ENCODE data around the gene CRY1.
"Not testable (repeated sequence)": the region's sequence is repeated elsewhere in the genome, so short reads cannot be mapped to it uniquely, and the experiment has no call there.

CRY1 gene

DNA sequence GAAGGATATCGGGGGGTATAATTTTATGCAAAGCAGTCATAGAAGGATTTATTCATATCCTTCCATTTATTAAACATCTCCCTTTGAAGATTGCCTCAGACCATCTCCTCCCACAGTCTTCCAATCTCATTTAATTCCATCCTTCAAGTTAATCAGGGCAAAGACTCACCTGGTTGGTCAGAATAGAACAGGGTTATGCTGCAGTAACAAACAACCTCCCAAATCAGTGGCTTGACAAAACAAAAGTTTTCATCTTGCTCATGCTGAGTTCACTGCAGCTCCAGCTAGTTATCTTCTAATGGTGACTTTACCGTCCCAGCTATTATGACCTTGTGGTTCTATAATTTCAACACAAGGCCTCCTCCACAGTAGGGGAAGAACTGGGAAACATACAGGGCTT lies 57.6 kb downstream of the CRY1 start:
- Histone ChIP-seq H3K27me3 (ENCODE audit: control insufficient read depth in 1 of 2, insufficient read depth in 2 of 2, low read length in 2 of 2) (no peaks in the 10 kb centered on the region), H3K27ac (ENCODE audit: low read depth, low read length) (no peak overlapping the region), H3K9ac (ENCODE audit: low read depth in 1 of 2, low read length in 2 of 2) (no peak overlapping the region), H3K36me3 (ENCODE audit: control insufficient read depth in 1 of 2, insufficient read depth in 2 of 2, low read length in 2 of 2) (no peaks in the 10 kb centered on the region), H3K4me1 (ENCODE audit: control insufficient read depth in 1 of 2, insufficient read depth in 2 of 2, low read length in 2 of 2) (peaks cover 0 to 7% of the 10 kb centered on the region in 2 donors), H3K4me3 (ENCODE audit: low read depth in 1 of 2, low read length in 2 of 2) (no peak overlapping the region), H3K9me3 (ENCODE audit: control insufficient read depth in 1 of 2, low read length in 2 of 2) (peaks cover 0 to 2% of the 10 kb centered on the region in 2 donors)

DNA sequence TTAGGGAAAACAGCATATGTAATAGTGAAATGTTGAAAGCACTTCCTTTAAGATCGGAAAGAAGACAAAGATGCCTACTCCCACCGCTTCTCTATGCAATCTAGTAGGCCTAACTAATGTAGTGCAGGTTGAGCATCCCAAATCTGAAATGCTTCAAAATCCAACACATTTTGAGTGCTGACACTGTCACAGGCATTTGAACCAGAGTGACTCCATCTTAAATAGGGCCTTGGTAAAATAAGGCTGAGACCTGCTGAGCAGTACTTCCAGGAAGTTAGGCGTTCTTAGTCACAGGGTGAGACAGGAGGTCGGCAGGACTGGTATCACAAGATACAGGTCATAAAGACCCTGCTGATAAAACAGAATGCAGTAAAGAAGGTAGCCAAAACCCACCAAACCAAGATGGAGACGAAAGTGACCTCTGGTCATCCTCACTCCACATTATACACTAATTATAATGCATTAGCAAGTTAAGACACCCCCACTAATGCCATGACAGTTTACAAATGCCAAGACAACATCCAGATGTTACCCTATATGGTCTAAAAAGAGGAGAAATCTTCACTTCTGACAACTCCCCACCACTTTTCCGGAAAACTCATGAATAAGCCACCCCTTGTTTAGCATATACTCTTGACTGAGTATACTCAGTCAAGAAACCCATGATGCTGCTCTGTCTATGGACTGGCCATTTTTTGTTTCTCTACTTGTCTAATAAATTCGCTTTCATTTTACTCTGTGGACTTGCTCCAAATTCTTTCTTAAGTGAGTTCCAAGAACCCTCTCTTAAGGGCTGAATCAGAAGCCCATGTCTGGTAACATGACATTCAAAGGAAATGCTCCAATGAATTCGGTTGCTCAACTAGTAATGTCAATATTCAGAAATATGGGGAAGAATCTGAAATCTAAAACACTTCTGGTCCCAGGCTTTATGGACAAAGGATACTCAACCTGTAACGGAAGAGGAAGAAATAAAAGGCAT lies 59.3 kb downstream of the CRY1 start:
- peaks cover 0 to 16% of the 10 kb centered on the region in 2 donors for H3K4me1 ChIP-seq (ENCODE audit: control insufficient read depth in 1 of 2, insufficient read depth in 2 of 2, low read length in 2 of 2)
- no peak overlapping the region for H3K4me3 ChIP-seq (ENCODE audit: low read depth in 1 of 2, low read length in 2 of 2)
- no peak overlapping the region for H3K27ac ChIP-seq (ENCODE audit: low read depth, low read length)
- no peak overlapping the region for H3K9ac ChIP-seq (ENCODE audit: low read depth in 1 of 2, low read length in 2 of 2)
- H3K27me3 ChIP-seq (ENCODE audit: control insufficient read depth in 1 of 2, insufficient read depth in 2 of 2, low read length in 2 of 2) = no peaks in the 10 kb centered on the region
- no peaks in the 10 kb centered on the region for H3K36me3 ChIP-seq (ENCODE audit: control insufficient read depth in 1 of 2, insufficient read depth in 2 of 2, low read length in 2 of 2)
- peaks cover 0 to 2% of the 10 kb centered on the region in 2 donors for H3K9me3 ChIP-seq (ENCODE audit: control insufficient read depth in 1 of 2, low read length in 2 of 2)

DNA sequence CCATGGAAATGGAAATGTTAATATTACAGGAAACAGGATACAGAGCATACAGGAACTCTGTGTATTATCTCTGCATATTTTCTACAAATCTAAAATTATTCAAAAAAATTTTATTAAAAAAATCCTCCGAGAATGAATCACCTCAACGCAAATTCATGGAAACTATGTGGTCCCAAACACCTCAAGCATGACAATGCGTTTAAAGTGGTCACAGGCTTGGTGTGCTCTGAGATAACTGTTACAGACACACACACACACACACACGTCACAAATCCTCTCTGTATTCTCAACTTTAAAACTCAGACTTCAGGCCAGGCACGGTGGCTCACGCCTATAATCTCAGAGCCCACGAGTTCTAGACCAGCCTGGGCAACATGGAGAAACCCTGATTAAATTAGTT lies 61.1 kb downstream of the CRY1 start:
- H3K36me3 ChIP-seq (ENCODE audit: control insufficient read depth in 1 of 2, insufficient read depth in 2 of 2, low read length in 2 of 2) = no peaks in the 10 kb centered on the region
- peaks cover 0 to 2% of the 10 kb centered on the region in 2 donors for H3K9me3 ChIP-seq (ENCODE audit: control insufficient read depth in 1 of 2, low read length in 2 of 2)
- no peak overlapping the region for H3K4me3 ChIP-seq (ENCODE audit: low read depth in 1 of 2, low read length in 2 of 2)
- no peak overlapping the region for H3K27ac ChIP-seq (ENCODE audit: low read depth, low read length)
- peaks cover 4 to 23% of the 10 kb centered on the region in 2 donors for H3K4me1 ChIP-seq (ENCODE audit: control insufficient read depth in 1 of 2, insufficient read depth in 2 of 2, low read length in 2 of 2)
- H3K9ac ChIP-seq (ENCODE audit: low read depth in 1 of 2, low read length in 2 of 2) = no peak overlapping the region
- H3K27me3 ChIP-seq (ENCODE audit: control insufficient read depth in 1 of 2, insufficient read depth in 2 of 2, low read length in 2 of 2) = no peaks in the 10 kb centered on the region

DNA sequence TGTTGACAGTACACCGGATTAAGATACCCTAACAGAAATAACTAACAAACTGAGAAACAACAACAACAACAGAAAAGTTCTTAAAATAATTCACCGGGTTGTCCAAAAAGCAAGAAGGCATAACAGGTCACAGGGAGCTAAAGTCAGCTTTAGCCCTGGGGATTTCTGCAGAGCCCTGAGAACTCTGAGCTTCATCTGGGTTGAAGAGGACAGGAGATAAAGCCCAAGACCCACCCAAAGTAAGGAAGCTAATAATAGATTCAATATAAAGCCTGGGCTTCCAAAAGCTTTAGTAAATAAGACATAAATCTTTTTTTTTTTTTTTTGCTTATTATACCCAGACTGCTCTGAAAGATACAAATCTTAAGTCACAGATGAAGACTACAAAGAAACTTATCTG lies 62.3 kb downstream of the CRY1 start:
- H3K9ac ChIP-seq (ENCODE audit: low read depth in 1 of 2, low read length in 2 of 2) = no peak overlapping the region
- no peak overlapping the region for H3K4me3 ChIP-seq (ENCODE audit: low read depth in 1 of 2, low read length in 2 of 2)
- H3K4me1 ChIP-seq (ENCODE audit: control insufficient read depth in 1 of 2, insufficient read depth in 2 of 2, low read length in 2 of 2) = peaks cover 8 to 33% of the 10 kb centered on the region in 2 donors
- H3K27ac ChIP-seq (ENCODE audit: low read depth, low read length) = no peak overlapping the region
- H3K36me3 ChIP-seq (ENCODE audit: control insufficient read depth in 1 of 2, insufficient read depth in 2 of 2, low read length in 2 of 2) = no peaks in the 10 kb centered on the region
- peaks cover 0 to 2% of the 10 kb centered on the region in 2 donors for H3K9me3 ChIP-seq (ENCODE audit: control insufficient read depth in 1 of 2, low read length in 2 of 2)
- no peaks in the 10 kb centered on the region for H3K27me3 ChIP-seq (ENCODE audit: control insufficient read depth in 1 of 2, insufficient read depth in 2 of 2, low read length in 2 of 2)

DNA sequence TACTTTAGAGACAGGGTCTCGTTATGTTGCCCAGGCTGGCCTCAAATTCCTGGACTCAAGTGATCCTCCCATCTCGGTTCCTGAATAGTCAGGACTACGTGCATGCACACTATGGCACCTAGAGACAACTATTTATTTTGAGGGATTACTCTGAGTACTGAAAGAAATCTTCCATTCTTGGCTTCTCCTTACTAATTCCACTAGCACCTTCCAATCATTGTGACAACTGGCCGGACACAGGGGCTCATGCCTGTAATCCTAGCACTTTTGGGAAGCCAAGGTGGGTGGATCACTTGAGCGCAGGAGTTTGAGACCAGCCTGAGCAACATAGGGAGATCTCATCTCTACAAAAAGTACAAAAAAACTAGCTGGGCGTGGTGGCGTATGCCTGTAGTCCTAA lies 64.3 kb downstream of the CRY1 start:
- Histone ChIP-seq H3K27ac (ENCODE audit: low read depth, low read length) (no peak overlapping the region), H3K9ac (ENCODE audit: low read depth in 1 of 2, low read length in 2 of 2) (no peak overlapping the region), H3K4me1 (ENCODE audit: control insufficient read depth in 1 of 2, insufficient read depth in 2 of 2, low read length in 2 of 2) (peaks cover 11 to 40% of the 10 kb centered on the region in 2 donors), H3K9me3 (ENCODE audit: control insufficient read depth in 1 of 2, low read length in 2 of 2) (no peaks in the 10 kb centered on the region), H3K4me3 (ENCODE audit: low read depth in 1 of 2, low read length in 2 of 2) (no peak overlapping the region), H3K36me3 (ENCODE audit: control insufficient read depth in 1 of 2, insufficient read depth in 2 of 2, low read length in 2 of 2) (no peaks in the 10 kb centered on the region), H3K27me3 (ENCODE audit: control insufficient read depth in 1 of 2, insufficient read depth in 2 of 2, low read length in 2 of 2) (no peaks in the 10 kb centered on the region)

DNA sequence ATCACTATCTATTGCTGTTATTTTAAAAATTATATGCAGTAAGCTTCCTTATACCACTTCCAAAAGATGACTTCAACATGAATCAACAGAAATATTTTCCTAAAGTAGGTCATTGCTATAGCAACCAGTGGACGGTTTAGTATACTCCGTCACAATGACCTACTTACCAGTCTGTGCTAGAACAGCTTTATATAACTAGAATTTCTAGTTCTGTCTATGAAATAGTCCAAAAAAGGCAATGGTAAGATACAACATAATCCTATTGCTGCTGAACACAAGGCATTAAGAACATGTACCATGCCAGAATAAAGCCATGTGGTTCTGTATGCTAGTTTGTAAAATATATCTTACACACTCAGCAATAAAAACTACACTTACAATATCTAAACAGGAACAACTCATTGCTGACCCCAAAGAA lies 65.7 kb downstream of the CRY1 start:
- H3K27me3 ChIP-seq (ENCODE audit: control insufficient read depth in 1 of 2, insufficient read depth in 2 of 2, low read length in 2 of 2) = no peaks in the 10 kb centered on the region
- no peak overlapping the region for H3K4me3 ChIP-seq (ENCODE audit: low read depth in 1 of 2, low read length in 2 of 2)
- peaks cover 11 to 40% of the 10 kb centered on the region in 2 donors for H3K4me1 ChIP-seq (ENCODE audit: control insufficient read depth in 1 of 2, insufficient read depth in 2 of 2, low read length in 2 of 2)
- no peaks in the 10 kb centered on the region for H3K36me3 ChIP-seq (ENCODE audit: control insufficient read depth in 1 of 2, insufficient read depth in 2 of 2, low read length in 2 of 2)
- peak overlapping the region; percentile 68 for H3K27ac ChIP-seq (ENCODE audit: low read depth, low read length)
- H3K9me3 ChIP-seq (ENCODE audit: control insufficient read depth in 1 of 2, low read length in 2 of 2) = no peaks in the 10 kb centered on the region
- peak overlapping the region in 1 of 2 donors; percentile 37 for H3K9ac ChIP-seq (ENCODE audit: low read depth in 1 of 2, low read length in 2 of 2)

DNA sequence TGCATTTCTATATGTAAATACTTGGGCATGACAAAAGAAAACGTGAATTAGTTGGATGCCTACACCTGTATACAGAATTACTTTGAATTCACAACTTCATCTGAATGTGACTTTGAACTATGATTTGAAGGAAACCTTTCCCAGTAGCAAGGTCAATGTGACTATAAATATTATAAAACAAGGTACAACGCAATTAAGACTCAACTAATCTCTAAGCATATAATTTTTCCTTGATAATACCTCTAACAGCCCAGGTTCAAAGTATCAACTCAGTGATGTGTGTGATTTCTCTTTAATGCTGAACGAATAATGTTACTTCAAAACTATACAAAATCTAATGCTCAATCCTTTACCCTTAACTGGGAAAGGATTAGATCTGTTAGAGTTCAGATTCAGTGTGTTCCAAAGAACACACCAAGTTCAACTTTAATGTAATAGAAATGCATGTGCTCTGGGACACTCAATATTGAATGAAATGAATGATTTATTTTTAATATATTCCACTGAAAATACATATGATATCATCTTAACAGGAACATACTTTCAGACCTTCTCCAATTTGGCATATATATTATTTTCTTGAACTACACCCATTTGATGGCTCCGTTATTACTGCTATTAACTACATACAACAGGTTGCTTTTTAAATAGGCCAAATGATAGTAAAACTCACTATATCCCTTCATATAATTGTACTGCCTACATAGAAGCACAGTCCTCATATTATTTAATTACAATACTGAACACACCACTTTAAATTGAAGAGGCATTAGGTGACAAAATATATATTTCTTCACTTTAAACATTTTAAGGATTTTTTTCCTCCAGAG lies 66.3 kb downstream of the CRY1 start:
- H3K27ac ChIP-seq (ENCODE audit: low read depth, low read length) = peak overlapping the region; percentile 73
- H3K27me3 ChIP-seq (ENCODE audit: control insufficient read depth in 1 of 2, insufficient read depth in 2 of 2, low read length in 2 of 2) = no peaks in the 10 kb centered on the region
- H3K9ac ChIP-seq (ENCODE audit: low read depth in 1 of 2, low read length in 2 of 2) = peak overlapping the region in 1 of 2 donors; percentile 37
- H3K4me3 ChIP-seq (ENCODE audit: low read depth in 1 of 2, low read length in 2 of 2) = no peak overlapping the region
- H3K4me1 ChIP-seq (ENCODE audit: control insufficient read depth in 1 of 2, insufficient read depth in 2 of 2, low read length in 2 of 2) = peaks cover 11 to 40% of the 10 kb centered on the region in 2 donors
- no peaks in the 10 kb centered on the region for H3K9me3 ChIP-seq (ENCODE audit: control insufficient read depth in 1 of 2, low read length in 2 of 2)
- H3K36me3 ChIP-seq (ENCODE audit: control insufficient read depth in 1 of 2, insufficient read depth in 2 of 2, low read length in 2 of 2) = no peaks in the 10 kb centered on the region

DNA sequence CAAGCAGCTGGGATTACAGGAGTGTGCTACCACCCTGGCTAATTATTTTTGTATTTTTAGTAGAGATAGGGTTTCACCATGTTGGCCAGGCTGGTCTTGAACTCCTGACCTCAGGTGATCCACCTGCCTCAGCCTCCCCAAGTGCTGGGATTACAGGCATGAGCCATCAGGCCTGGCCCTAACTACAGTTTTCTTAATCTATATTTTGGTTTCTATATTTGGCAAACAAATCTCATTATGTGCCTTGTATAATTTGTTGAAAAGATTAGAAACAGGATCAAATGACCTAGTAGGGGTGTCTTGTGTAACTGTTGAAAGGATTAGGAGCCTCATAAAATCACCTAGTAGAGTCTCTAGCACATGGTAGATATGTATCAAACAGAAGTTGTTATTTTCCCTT lies 67.0 kb downstream of the CRY1 start:
- H3K4me1 ChIP-seq (ENCODE audit: control insufficient read depth in 1 of 2, insufficient read depth in 2 of 2, low read length in 2 of 2) = peaks cover 11 to 40% of the 10 kb centered on the region in 2 donors
- H3K36me3 ChIP-seq (ENCODE audit: control insufficient read depth in 1 of 2, insufficient read depth in 2 of 2, low read length in 2 of 2); H3K4me3 ChIP-seq (ENCODE audit: low read depth in 1 of 2, low read length in 2 of 2); H3K9me3 ChIP-seq (ENCODE audit: control insufficient read depth in 1 of 2, low read length in 2 of 2); H3K27me3 ChIP-seq (ENCODE audit: control insufficient read depth in 1 of 2, insufficient read depth in 2 of 2, low read length in 2 of 2); H3K9ac ChIP-seq (ENCODE audit: low read depth in 1 of 2, low read length in 2 of 2): not testable (repeated sequence)
- H3K27ac ChIP-seq (ENCODE audit: low read depth, low read length) = peak overlapping the region; percentile 73

DNA sequence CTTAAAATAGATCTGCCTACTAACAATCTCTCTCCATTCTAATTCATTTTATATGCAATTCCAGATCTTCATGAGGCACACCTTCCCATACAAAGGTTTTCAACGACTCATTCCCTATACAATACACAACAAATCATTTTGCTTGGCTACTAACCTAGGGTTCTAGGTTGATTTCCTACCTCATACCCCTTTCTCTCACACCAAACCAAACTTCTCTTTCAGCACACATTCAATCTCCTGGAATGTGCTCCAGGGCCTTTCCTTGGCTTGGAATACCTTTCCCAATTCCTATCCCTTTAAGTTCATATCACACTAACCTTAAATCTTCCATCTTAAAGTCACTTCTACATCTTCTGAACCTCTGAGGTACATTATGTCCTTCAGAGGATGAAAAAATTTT lies 67.7 kb downstream of the CRY1 start:
- H3K27ac ChIP-seq (ENCODE audit: low read depth, low read length) = no peak overlapping the region
- H3K36me3 ChIP-seq (ENCODE audit: control insufficient read depth in 1 of 2, insufficient read depth in 2 of 2, low read length in 2 of 2) = no peaks in the 10 kb centered on the region
- H3K9ac ChIP-seq (ENCODE audit: low read depth in 1 of 2, low read length in 2 of 2) = no peak overlapping the region
- no peak overlapping the region for H3K4me3 ChIP-seq (ENCODE audit: low read depth in 1 of 2, low read length in 2 of 2)
- no peaks in the 10 kb centered on the region for H3K27me3 ChIP-seq (ENCODE audit: control insufficient read depth in 1 of 2, insufficient read depth in 2 of 2, low read length in 2 of 2)
- H3K4me1 ChIP-seq (ENCODE audit: control insufficient read depth in 1 of 2, insufficient read depth in 2 of 2, low read length in 2 of 2) = peaks cover 11 to 33% of the 10 kb centered on the region in 2 donors
- no peaks in the 10 kb centered on the region for H3K9me3 ChIP-seq (ENCODE audit: control insufficient read depth in 1 of 2, low read length in 2 of 2)

DNA sequence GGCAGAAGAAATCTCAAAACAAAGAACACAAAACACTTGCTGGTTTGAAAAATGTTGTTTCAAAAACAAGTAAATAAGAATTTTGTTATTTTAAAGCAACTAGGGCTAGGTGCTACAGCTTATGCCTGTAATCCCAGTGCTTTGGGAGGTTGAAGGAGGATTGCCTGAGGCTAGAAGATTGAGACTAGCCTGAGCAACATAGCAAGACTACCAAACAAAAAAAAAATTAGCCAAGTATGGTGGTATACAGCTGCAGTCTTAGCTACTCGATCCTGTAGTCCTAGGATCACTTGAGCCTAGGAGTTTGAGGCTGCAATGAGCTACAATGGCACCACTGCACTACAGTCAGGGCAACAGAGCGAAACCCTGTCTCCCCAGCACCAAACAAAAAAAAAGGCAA lies 73.8 kb downstream of the CRY1 start:
- peaks cover 0 to 2% of the 10 kb centered on the region in 2 donors for H3K36me3 ChIP-seq (ENCODE audit: control insufficient read depth in 1 of 2, insufficient read depth in 2 of 2, low read length in 2 of 2)
- H3K9ac ChIP-seq (ENCODE audit: low read depth in 1 of 2, low read length in 2 of 2) = no peak overlapping the region
- H3K4me3 ChIP-seq (ENCODE audit: low read depth in 1 of 2, low read length in 2 of 2) = no peak overlapping the region
- H3K9me3 ChIP-seq (ENCODE audit: control insufficient read depth in 1 of 2, low read length in 2 of 2) = no peaks in the 10 kb centered on the region
- no peaks in the 10 kb centered on the region for H3K27me3 ChIP-seq (ENCODE audit: control insufficient read depth in 1 of 2, insufficient read depth in 2 of 2, low read length in 2 of 2)
- no peak overlapping the region for H3K27ac ChIP-seq (ENCODE audit: low read depth, low read length)
- no peaks in the 10 kb centered on the region for H3K4me1 ChIP-seq (ENCODE audit: control insufficient read depth in 1 of 2, insufficient read depth in 2 of 2, low read length in 2 of 2)
